PC-9 (cell line): ENCODE results near the gene PLA2G2E. TPM values are rescaled to one million over a fixed set of nuclear protein-coding genes. Genes with fewer than 3 reads are reported as not detected.

ENCODE experiments used
- BruUV-seq: library from RNA; stranded (reverse); fragments of 400-500 nt; replicated peaks from 2 replicates; lab custom pipeline; 2021; lab: Mats Ljungman, UMichigan
- CTCF ChIA-PET: fragments of 300-600 bp; sonication (Branson Sonifier 250); formaldehyde crosslinking; loops from one replicate; lab custom pipeline; 2022; ENCODE audit warnings: antibody characterized with exemption; lab: Charles Lee
- POLR2A ChIA-PET: fragments of 300-600 bp; sonication (Branson Sonifier 250); formaldehyde crosslinking; loops from one replicate; lab custom pipeline; 2022; ENCODE audit warnings: antibody characterized with exemption; ENCODE audit not compliant: unreplicated experiment; lab: Charles Lee
- DNase-seq, 2 experiments: peaks; one replicate each; pipeline versions ENCODE4 v3.0.0 to v3.0.0-alpha.2; 2015 to 2022; ENCODE audit warnings: mixed read lengths in 1 of 2
- H2AFZ ChIP-seq: fragments of 200-600 bp; sonication (generic); 2 replicates; pipeline ENCODE4 v1.8.1; 2017; ENCODE audit warnings: antibody characterized with exemption
- H3F3A ChIP-seq: fragments of 200-600 bp; sonication (generic); 2 replicates; pipeline ENCODE4 v1.8.1; 2017; ENCODE audit warnings: antibody characterized with exemption, mild to moderate bottlenecking, low read depth; ENCODE audit not compliant: insufficient read depth
- H3K27ac ChIP-seq: fragments of 200-600 bp; sonication (generic); 2 replicates; pipeline ENCODE4 v1.6.1; 2016; ENCODE audit warnings: mixed run types
- H3K27me3 ChIP-seq: fragments of 200-600 bp; sonication (generic); 2 replicates; pipeline ENCODE4 v1.6.1; 2016; ENCODE audit warnings: low read depth, mixed run types; ENCODE audit not compliant: insufficient read depth
- H3K36me3 ChIP-seq: fragments of 200-600 bp; sonication (generic); 2 replicates; pipeline ENCODE4 v1.6.1; 2016; ENCODE audit warnings: low read depth, mixed run types
- H3K4me1 ChIP-seq: fragments of 200-600 bp; sonication (generic); replicated peaks from 2 replicates; pipeline ENCODE4 v1.6.1; 2016; ENCODE audit warnings: mixed run types; ENCODE audit not compliant: insufficient read depth
- H3K4me2 ChIP-seq: fragments of 200-600 bp; sonication (generic); 2 replicates; pipeline ENCODE4 v1.6.1; 2017; ENCODE audit warnings: mixed run types
- H3K4me3 ChIP-seq: fragments of 200-600 bp; sonication (generic); 2 replicates; pipeline ENCODE4 v1.6.1; 2016; ENCODE audit warnings: mixed run types
- H3K79me2 ChIP-seq: fragments of 200-600 bp; sonication (generic); 2 replicates; pipeline ENCODE4 v1.6.1; 2017; ENCODE audit warnings: low read depth, mixed run types
- H3K9me2 ChIP-seq: fragments of 200-600 bp; sonication (generic); 2 replicates; pipeline ENCODE4 v1.8.1; 2017; ENCODE audit warnings: mild to moderate bottlenecking; ENCODE audit not compliant: insufficient read depth
- H3K9me3 ChIP-seq: fragments of 200-600 bp; sonication (generic); 2 replicates; pipeline ENCODE4 v1.8.1; 2016; ENCODE audit warnings: low read depth; ENCODE audit not compliant: insufficient read depth
- H4K20me1 ChIP-seq: fragments of 200-600 bp; sonication (generic); 2 replicates; pipeline ENCODE4 v1.8.1; 2017; ENCODE audit not compliant: insufficient read depth
- CTCF ChIP-seq: fragments of 200-600 bp; sonication (generic); conservative IDR thresholded peaks from 2 replicates; pipeline ENCODE4 v1.6.1; 2017; ENCODE audit warnings: mixed run types, antibody characterized with exemption, mild to moderate bottlenecking, moderate library complexity
- EZH2 ChIP-seq: fragments of 200-600 bp; sonication (generic); IDR thresholded peaks from 2 replicates; pipeline ENCODE4 v1.8.0; 2017; ENCODE audit warnings: antibody characterized with exemption, low read depth
- intact Hi-C: fragments of 100-400 bp; cut with micrococcal nuclease; formaldehyde crosslinking; loops from one replicate; pipeline ENCODE4 v1.10.0; 2022; ENCODE audit not compliant: unreplicated experiment
- total RNA-seq: library from RNA; stranded (reverse); gene quantifications from 2 replicates; pipeline ENCODE4 v1.2.3, GENCODE V29; 2021

The PLA2G2E gene
- total RNA-seq, 1 experiment from 2014 or later, result not detected

- BruUV-seq, result no TSS peak
- no peak overlapping the region for H3K4me3 ChIP-seq
- peaks cover 22% of the 10 kb centered on the region for H3F3A ChIP-seq
- no peak overlapping the region for H2AFZ ChIP-seq
- no peaks in the 10 kb centered on the region for H3K27me3 ChIP-seq
- DNase-seq, result peak in 1 of 2 experiments; percentile 62
- no peaks in the 10 kb centered on the region for H3K9me2 ChIP-seq
- intact Hi-C loops, result loop anchor here (2.0 to 10.0 kb wide), 3 partner anchors 179 to 713 kb away; partner anchors contain the start of gene PINK1
- CTCF ChIA-PET, result interaction anchor here (0.6 kb wide), 1 partner anchor 291 kb away, joined by 3 read pairs; no protein-coding TSS in a partner anchor
- no peaks in the 10 kb centered on the region for H3K36me3 ChIP-seq
- no peaks in the 10 kb centered on the region for H3K79me2 ChIP-seq
- H4K20me1 ChIP-seq, result no peaks in the 10 kb centered on the region
- no peaks in the 10 kb centered on the region for H3K9me3 ChIP-seq
- H3K27ac ChIP-seq, result peak overlapping the region; percentile 63
- POLR2A ChIA-PET, result interaction anchor here (0.7 kb wide), 1 partner anchor 28 kb away, joined by 4 read pairs; no protein-coding TSS in a partner anchor
- H3K4me2 ChIP-seq, result peak overlapping the region; percentile 42
- H3K4me1 ChIP-seq, result peaks cover 56% of the 10 kb centered on the region
- TF ChIP-seq CTCF (no peak), EZH2 (no peak)
Observed at GRCh38 chr1:19921310-19921709, 2.1 kb downstream of the PLA2G2E start.

GRCh38 chr1:19920132-19920710 lies 3.2 kb downstream of the PLA2G2E start:
- no peaks in the 10 kb centered on the region for H3K27me3 ChIP-seq
- peaks cover 13% of the 10 kb centered on the region; the same call in 1 of the 2 replicates for H3F3A ChIP-seq
- no peak for DNase-seq
- BruUV-seq, result no TSS peak
- no peaks in the 10 kb centered on the region for H3K79me2 ChIP-seq
- no peak overlapping the region for H3K4me3 ChIP-seq
- H3K9me2 ChIP-seq, result no peaks in the 10 kb centered on the region
- H3K27ac ChIP-seq, result no peak overlapping the region
- no peaks in the 10 kb centered on the region for H3K36me3 ChIP-seq
- H3K4me1 ChIP-seq, result peaks cover 48% of the 10 kb centered on the region
- no peaks in the 10 kb centered on the region for H4K20me1 ChIP-seq
- H2AFZ ChIP-seq, result no peak overlapping the region
- CTCF ChIA-PET, result interaction anchor here (0.6 to 0.8 kb wide), 3 partner anchors 170 to 561 kb away, joined by 3 to 7 read pairs (median 4); no protein-coding TSS in a partner anchor
- no peaks in the 10 kb centered on the region for H3K9me3 ChIP-seq
- POLR2A ChIA-PET, result interaction anchor here (0.5 to 0.6 kb wide), 2 partner anchors 275 to 705 kb away, joined by 12 to 17 read pairs; no protein-coding TSS in a partner anchor
- TF ChIP-seq CTCF, result no peak
- TF ChIP-seq EZH2, result no peak
- intact Hi-C loops, result loop anchor here (2.0 to 10.0 kb wide), 3 partner anchors 181 to 715 kb away; partner anchors contain the start of gene PINK1
- H3K4me2 ChIP-seq, result no peak overlapping the region

- no peak for TF ChIP-seq EZH2
- TF ChIP-seq CTCF, result peak; percentile 87
- intact Hi-C loops, result loop anchor here (1.0 to 5.0 kb wide), 3 partner anchors 234 to 575 kb away; partner anchors contain the start of gene HTR6
- no peaks in the 10 kb centered on the region for H3K79me2 ChIP-seq
- H3K27me3 ChIP-seq, result no peaks in the 10 kb centered on the region
- no peak overlapping the region for H2AFZ ChIP-seq
- H3F3A ChIP-seq, result 0 out of 2 replicates have a peak, but pooled peaks cover 4% of the 10 kb centered on the region
- no peaks in the 10 kb centered on the region for H4K20me1 ChIP-seq
- H3K4me3 ChIP-seq, result no peak overlapping the region
- no peaks in the 10 kb centered on the region for H3K36me3 ChIP-seq
- POLR2A ChIA-PET, result no interaction called here
- H3K27ac ChIP-seq, result no peak overlapping the region
- no peaks in the 10 kb centered on the region for H3K9me3 ChIP-seq
- no TSS peak for BruUV-seq
- no peaks in the 10 kb centered on the region for H3K9me2 ChIP-seq
- DNase-seq, result peak; percentile 57 to 75
- peaks cover 26% of the 10 kb centered on the region for H3K4me1 ChIP-seq
- H3K4me2 ChIP-seq, result no peak overlapping the region
- CTCF ChIA-PET, result interaction anchor here (0.6 to 1.0 kb wide), 2 partner anchors 235 to 287 kb away, joined by 4 to 8 read pairs; no protein-coding TSS in a partner anchor
Observed at GRCh38 chr1:19918057-19918456, 5.4 kb downstream of the PLA2G2E start.
